Body of pancreas (tissue), 4 donors: Measurements from ENCODE around the gene CRTC2.

Experiments used
- POLR2A ChIP-seq, 3 donors: fragments of 450-650 bp; IDR thresholded peaks; one replicate each; pipeline ENCODE4 v1.6.1; 2016; ENCODE audit warnings: antibody characterized with exemption in 3 of 3, mild to moderate bottlenecking in 2 of 3
- TF ChIP-seq, protein P1 (sequence below), 7 experiments: fragments of 450-650 bp in 4 of 7; fragments of 200-600 bp in 3 of 7; sonication (generic) in 3 of 7; IDR thresholded peaks; one replicate each; pipeline ENCODE4 v1.5.1; 2016 to 2019; ENCODE audit warnings: antibody characterized with exemption in 7 of 7

DNA sequence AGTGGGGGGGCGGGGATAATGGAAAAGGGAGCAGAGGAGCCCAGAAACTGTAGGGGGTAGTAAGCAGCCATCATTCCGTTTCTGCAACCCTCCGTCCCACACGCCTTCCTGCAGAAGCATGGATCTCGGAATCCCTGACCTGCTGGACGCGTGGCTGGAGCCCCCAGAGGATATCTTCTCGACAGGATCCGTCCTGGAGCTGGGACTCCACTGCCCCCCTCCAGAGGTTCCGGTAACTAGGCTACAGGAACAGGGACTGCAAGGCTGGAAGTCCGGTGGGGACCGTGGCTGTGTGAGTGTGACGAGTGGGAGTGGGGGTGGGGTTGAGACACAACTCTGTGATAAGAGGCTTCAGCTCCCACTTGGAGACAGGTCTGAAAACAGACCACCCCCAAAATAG is 10.0 kb upstream of the CRTC2 start:
- no peak for TF ChIP-seq POLR2A (IDR thresholded peaks at IDR 0.05)
- TF ChIP-seq, protein P1, sequence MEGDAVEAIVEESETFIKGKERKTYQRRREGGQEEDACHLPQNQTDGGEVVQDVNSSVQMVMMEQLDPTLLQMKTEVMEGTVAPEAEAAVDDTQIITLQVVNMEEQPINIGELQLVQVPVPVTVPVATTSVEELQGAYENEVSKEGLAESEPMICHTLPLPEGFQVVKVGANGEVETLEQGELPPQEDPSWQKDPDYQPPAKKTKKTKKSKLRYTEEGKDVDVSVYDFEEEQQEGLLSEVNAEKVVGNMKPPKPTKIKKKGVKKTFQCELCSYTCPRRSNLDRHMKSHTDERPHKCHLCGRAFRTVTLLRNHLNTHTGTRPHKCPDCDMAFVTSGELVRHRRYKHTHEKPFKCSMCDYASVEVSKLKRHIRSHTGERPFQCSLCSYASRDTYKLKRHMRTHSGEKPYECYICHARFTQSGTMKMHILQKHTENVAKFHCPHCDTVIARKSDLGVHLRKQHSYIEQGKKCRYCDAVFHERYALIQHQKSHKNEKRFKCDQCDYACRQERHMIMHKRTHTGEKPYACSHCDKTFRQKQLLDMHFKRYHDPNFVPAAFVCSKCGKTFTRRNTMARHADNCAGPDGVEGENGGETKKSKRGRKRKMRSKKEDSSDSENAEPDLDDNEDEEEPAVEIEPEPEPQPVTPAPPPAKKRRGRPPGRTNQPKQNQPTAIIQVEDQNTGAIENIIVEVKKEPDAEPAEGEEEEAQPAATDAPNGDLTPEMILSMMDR (IDR thresholded peaks at IDR 0.05), result no peak
